ENCODE results near the gene TMEM63B. TPM values are rescaled to one million over a fixed set of nuclear protein-coding genes. Genes with fewer than 3 reads are reported as not detected.

Gene TMEM63B
- 10 to 100 TPM; 30.6 to 41.0 (median 36.8) TPM for total RNA-seq
- long read RNA-seq: 0 reads

- Histone ChIP-seq H3K9me3 (no peaks in the 10 kb centered on the region), H3K4me3 (peak within 1 kb of the TSS; percentile 93 to 97 (median 94)), H3K4me1 (peaks cover 0 to 48% (median 22%) of the 10 kb centered on the region in 4 donors), H3K27ac (peak within 1 kb of the TSS; percentile 81 to 93 (median 86)), H3K36me3 (no peaks in the 10 kb centered on the region), H3K27me3 (no peaks in the 10 kb centered on the region)
- TF ChIP-seq, protein P1, sequence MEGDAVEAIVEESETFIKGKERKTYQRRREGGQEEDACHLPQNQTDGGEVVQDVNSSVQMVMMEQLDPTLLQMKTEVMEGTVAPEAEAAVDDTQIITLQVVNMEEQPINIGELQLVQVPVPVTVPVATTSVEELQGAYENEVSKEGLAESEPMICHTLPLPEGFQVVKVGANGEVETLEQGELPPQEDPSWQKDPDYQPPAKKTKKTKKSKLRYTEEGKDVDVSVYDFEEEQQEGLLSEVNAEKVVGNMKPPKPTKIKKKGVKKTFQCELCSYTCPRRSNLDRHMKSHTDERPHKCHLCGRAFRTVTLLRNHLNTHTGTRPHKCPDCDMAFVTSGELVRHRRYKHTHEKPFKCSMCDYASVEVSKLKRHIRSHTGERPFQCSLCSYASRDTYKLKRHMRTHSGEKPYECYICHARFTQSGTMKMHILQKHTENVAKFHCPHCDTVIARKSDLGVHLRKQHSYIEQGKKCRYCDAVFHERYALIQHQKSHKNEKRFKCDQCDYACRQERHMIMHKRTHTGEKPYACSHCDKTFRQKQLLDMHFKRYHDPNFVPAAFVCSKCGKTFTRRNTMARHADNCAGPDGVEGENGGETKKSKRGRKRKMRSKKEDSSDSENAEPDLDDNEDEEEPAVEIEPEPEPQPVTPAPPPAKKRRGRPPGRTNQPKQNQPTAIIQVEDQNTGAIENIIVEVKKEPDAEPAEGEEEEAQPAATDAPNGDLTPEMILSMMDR (IDR thresholded peaks at IDR 0.05): no peak
- peak; percentile 51 for TF ChIP-seq POLR2A (IDR thresholded peaks at IDR 0.05)
- WGBS (ENCODE audit: insufficient coverage, low coverage, low lambda C conversion rate, missing lambda C conversion rate): 0% methylated on average over 7 of the region's 80 CpGs
- intact Hi-C loops (cut with DNase I): no loop called here
- ATAC-seq (peak; percentile 86 to 94 (median 90)), DNase-seq (peak; percentile 91 to 94 (median 93))
Observed at GRCh38 chr6:44127186-44128019, at the start of gene TMEM63B, which contains the start of gene MRPL14. Gene TMEM63B (plus strand): TSS chr6:44127554. CDS start chr6:44134585, 7,031 bp downstream. Gene MRPL14 (minus strand): TSS chr6:44127452. CDS start chr6:44116611, 10,841 bp downstream.

- intact Hi-C loops (cut with DNase I): loop anchor here in 1 of 2 donors (5.0 kb wide), 1 partner anchor 311 kb away; no protein-coding TSS in a partner anchor
- ATAC-seq: peak in 1 of 4 donors; percentile 3
- no peak for DNase-seq
- no peaks in the 10 kb centered on the region for H3K27me3 ChIP-seq
- TF ChIP-seq, protein P1 (IDR thresholded peaks at IDR 0.05): no peak
- no peak for TF ChIP-seq POLR2A (IDR thresholded peaks at IDR 0.05)
- H3K4me3 ChIP-seq: no peak overlapping the region
- WGBS (ENCODE audit: insufficient coverage, low coverage, low lambda C conversion rate, missing lambda C conversion rate): 62% methylated on average over 4 of the region's 6 CpGs
- H3K9me3 ChIP-seq: no peaks in the 10 kb centered on the region
- no peaks in the 10 kb centered on the region for H3K36me3 ChIP-seq
- no peak overlapping the region for H3K27ac ChIP-seq
- H3K4me1 ChIP-seq: peaks cover 0 to 28% (median 4%) of the 10 kb centered on the region in 4 donors
Observed at GRCh38 chr6:44078219-44078826, 49.0 kb upstream of the TMEM63B start.

DNA sequence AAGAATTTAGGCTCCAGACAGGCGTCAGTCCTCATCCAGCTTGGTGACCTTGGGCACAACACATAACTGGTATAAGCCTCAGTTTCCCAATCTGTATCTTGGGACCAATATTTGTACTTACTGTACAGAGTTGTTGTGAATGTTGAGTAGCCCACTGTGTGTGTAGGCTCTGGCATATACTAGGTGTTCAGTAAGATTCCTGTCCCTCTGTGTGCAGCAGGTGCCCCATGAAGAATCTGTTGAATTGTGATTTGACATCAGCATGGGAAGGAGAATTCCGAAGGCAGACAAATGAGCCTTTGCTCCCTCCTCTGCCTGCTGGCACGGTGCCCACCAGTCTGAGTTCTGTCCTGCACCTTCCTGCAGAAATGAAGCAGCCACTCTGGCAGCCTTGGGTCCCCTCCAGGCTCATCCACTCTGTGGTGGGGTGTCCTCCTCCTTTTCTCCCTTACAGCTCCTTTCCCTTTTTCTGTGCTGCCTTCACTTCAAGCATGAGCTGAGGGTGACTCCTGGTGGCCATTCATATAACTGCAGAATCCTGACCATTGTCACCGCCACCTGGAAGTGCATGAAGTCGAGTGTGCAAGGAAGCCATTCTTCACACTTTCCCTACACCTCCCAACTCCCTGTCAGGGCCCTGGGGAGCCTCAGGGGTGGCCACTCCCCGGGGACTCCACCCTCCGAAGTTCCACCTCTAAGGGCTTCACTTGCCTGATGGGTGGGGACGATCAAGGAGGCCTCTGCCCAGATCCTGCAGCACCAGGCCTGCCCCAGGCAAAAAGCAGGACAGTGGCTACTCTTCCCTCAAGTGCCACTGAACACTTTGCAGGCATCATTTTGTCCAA, 48.3 kb upstream of the TMEM63B start:
- WGBS (ENCODE audit: insufficient coverage, low coverage, low lambda C conversion rate, missing lambda C conversion rate): 9% methylated on average over 7 of the region's 8 CpGs
- no peak overlapping the region for H3K4me3 ChIP-seq
- no peak for TF ChIP-seq POLR2A (IDR thresholded peaks at IDR 0.05)
- TF ChIP-seq, protein P1 (IDR thresholded peaks at IDR 0.05): peak; percentile 85 to 97 (median 89)
- intact Hi-C loops (cut with DNase I): loop anchor here in 1 of 2 donors (5.0 kb wide), 1 partner anchor 312 kb away; no protein-coding TSS in a partner anchor
- H3K36me3 ChIP-seq: no peaks in the 10 kb centered on the region
- H3K27ac ChIP-seq: no peak overlapping the region
- peak; percentile 56 to 80 (median 76) for ATAC-seq
- DNase-seq: peak in 2 of 3 donors; percentile 65 to 73
- H3K4me1 ChIP-seq: peaks cover 0 to 21% (median under 1%) of the 10 kb centered on the region in 4 donors
- H3K9me3 ChIP-seq: no peaks in the 10 kb centered on the region
- no peaks in the 10 kb centered on the region for H3K27me3 ChIP-seq

DNA sequence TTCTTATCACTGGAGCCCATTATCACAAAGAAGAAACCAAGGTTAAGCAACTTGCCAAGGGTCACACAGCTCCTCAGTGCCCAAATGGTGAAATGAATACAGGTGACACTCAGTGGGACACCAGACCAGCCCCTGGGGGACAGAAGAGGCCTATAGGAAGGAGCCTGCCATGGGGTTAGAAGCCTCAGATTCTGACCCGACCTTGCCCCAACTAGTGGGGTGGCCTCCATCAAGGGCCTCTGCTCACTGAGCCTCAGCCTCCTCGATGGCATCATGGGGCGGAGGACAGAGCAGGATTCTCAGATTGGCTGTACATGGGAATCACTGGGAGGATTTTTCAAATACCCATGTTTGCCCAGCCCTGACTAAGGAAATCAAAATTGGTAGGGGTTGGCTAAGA, 47.7 kb upstream of the TMEM63B start:
- H3K4me3 ChIP-seq: no peak overlapping the region
- intact Hi-C loops (cut with DNase I): loop anchor here (5.0 to 10.0 kb wide), 4 partner anchors 307 to 415 kb away; partner anchors contain the start of gene VEGFA (in 1 of the 2)
- no peaks in the 10 kb centered on the region for H3K9me3 ChIP-seq
- no peaks in the 10 kb centered on the region for H3K27me3 ChIP-seq
- H3K36me3 ChIP-seq: no peaks in the 10 kb centered on the region
- DNase-seq (no peak), ATAC-seq (no peak)
- TF ChIP-seq, protein P1 (IDR thresholded peaks at IDR 0.05): no peak
- no peak for TF ChIP-seq POLR2A (IDR thresholded peaks at IDR 0.05)
- WGBS (ENCODE audit: insufficient coverage, low coverage, low lambda C conversion rate, missing lambda C conversion rate): 100% methylated on average over 1 of the region's 3 CpGs
- peaks cover 0 to 15% (median 0%) of the 10 kb centered on the region in 4 donors for H3K4me1 ChIP-seq
- H3K27ac ChIP-seq: no peak overlapping the region
